ENCODE measurements around the gene TAS1R1.
A peak's percentile ranks its signal among the peaks of the same experiment; 100 is the strongest.
"Not testable (repeated sequence)": the region's sequence is repeated elsewhere in the genome, so short reads cannot be mapped to it uniquely, and the experiment has no call there.

TAS1R1 gene

DNA sequence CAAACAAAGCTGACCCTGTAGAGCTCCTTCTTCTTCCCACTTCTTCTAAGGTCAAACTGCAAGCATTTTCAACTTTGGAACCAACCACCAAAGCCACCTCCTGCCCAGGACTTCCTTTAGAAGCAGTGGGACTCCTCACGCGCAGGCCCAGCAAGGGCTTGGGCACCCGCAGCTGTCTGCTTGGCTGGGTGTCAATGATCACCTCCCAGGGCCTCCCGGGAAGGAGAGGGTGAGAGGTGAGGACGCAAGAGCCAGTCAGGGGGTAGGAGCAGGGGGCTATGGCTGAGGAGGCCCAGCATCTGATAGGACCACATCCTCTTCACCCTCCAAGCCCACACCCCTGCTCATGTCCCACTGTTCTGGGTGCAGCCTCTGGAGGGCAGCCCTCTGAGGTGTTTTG is 37.3 kb downstream of the TAS1R1 start:
- DNase-seq: no peak

DNA sequence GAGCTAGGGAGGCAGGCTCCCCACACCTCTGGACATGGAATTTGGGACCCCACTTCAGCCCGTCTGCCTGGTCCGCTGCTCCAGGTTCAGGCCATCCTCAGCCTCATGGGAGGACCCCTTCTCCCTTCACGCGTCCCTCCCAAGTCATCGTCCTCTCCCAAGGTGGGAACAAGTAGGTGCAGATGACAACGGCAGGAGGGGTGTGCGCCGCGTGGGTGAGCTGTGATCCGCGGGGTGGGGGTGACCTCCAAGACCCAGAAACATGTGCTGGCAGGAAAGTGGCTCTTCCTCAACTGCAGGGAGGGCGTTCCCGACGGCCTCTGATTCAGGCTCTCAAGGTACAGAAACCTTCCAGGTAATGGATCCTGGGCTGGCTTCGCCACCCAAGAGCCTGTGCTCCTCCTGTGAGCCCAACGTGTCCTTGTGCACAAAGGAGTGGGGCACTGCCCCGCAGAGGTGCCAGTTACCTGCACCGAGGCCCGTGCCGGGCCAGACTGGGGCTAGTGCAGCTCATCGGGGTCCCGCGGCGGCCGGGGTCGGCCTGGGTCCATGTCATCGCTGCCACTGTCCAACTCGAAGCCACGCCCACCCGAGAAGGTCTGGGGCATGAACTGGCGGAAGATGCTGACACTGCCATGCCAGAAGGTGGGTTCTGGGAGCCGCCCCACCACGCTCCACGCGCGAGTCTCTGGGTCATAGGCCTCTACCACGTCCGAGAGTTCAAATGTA is 37.9 kb downstream of the TAS1R1 start:
- no peak for DNase-seq

DNA sequence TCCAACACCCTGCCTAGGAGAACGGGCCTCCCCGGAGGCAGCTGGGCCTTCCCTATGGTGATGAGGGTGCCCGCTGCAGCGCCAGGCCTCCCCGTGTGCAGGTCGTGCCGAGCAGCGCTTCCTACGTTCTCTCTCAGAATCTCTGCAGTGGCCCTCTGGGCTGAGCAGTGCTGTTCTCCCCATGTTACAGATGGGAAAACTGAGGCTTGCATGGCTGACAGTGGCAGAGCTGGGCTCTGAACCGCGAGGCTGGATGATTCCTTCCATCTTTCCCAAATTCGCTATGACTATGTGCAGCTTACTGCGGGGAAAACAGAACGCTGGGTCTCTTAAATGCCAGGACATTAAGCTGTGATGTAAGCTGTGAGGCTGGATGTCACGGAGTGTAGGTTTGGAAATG is 38.7 kb downstream of the TAS1R1 start:
- DNase-seq: no peak

DNA sequence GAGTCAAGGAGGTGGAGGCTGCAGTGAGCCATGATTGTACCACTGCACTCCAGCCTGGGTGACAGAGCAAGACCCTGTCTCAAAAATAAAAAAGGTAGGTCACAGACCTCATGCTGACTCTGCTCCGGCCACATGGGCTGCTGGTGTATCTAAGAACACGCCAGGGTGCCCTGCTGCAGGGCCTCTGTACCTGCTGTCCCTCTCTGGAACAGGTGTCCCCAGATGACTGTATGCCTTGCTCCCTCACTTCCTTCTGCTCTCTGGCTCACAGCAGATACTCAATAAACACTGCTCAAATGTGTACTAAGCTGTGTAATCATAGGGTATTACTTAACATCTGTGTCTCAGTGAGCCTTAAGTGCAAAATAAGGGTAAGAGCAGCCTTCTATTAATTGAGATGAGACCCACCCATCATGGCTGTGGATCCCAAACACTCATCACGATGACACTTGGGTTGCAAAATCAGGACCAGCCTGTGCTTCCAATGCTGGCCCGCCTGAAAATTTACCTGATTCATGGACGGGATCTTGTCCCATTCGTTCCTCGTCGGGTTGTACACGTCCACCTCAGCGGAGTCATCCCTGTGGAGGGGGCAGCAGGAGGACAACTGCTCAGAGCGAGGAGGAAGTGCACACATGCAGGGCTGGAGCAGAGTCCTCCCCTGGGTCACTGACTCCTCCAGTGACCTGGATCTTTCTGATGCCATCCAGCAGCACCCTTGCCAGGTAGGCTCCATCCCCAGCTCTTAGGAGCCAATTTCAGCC is 40.1 kb downstream of the TAS1R1 start:
- DNase-seq: no peak

DNA sequence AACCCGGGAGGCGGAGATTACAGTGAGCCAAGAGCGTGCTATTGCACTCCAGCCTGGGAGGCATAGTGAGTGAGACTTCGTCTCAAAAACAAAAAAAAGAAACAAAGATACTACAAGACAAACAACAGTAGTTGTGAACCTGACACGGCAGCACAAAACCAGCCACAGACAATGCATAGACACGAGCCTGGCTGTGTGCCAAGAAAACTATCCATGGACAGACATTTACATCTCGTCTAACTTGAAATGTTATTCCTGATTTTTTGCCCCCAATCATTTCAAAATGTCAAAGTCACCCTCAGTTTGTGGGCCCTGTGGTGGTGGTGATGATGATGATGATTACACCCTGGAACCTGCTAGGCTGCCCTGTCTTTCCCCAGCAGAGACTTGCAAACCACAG is 41.2 kb downstream of the TAS1R1 start:
- DNase-seq: no peak

DNA sequence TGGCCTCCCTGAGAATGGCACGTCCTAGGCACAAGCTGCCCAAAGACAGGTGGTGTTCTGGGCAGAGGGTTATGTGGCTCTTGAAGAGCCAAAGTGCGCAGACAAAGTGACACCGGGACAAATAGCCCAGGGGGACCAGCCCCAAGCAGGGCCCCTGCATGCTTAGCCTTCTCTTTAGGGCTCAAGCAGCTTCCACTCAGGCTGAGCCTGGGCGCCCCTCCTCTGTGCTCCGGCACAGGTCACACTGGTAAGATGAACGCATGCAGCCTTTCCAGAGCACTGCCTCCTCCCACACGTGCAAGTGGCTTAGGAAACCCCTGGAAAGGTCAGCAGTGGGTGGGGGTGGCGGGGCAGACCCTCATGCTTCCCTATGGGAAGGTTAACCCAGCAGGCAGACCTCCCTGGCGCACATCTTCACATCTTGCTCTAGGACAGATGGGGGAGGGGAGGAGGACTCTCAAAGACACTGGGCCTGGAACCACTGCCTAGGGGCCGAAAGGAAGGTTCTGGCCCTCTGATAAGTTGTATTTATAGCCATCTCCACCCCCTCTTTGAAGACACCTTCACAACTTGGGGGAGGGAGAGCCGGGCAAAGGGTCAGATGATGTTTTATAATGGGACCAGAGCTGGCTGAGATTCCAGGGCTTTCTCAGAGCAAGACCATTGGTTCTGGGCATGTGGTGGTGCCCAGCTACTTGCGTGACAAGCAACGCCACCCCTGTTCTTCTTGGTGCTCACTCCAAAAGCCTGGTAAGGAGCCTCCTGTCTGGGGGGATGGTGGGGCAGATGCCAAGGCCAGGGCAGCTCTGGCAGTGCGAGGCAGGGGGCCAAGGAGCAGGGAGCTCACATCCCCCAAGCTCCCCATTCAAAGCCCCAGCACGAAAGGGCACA is 42.0 kb downstream of the TAS1R1 start:
- DNase-seq: no peak

DNA sequence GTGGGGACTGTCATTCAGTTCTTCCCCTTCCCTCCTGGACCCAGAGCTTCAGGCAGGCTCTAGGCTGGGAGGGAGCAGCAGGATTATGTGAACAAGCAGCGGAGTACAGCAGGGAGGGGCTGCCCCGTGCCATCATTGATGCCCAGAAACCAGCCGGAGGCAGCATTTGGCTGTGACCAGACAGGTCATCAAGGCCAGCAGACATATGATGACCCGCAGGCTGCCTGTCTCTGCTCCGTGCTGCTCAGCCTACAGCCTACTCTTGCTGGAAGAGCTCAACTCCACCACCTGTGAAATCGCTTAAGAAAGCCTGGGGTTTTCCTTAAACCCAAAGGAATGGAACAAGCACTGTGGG is 42.6 kb downstream of the TAS1R1 start:
- no peak for DNase-seq

DNA sequence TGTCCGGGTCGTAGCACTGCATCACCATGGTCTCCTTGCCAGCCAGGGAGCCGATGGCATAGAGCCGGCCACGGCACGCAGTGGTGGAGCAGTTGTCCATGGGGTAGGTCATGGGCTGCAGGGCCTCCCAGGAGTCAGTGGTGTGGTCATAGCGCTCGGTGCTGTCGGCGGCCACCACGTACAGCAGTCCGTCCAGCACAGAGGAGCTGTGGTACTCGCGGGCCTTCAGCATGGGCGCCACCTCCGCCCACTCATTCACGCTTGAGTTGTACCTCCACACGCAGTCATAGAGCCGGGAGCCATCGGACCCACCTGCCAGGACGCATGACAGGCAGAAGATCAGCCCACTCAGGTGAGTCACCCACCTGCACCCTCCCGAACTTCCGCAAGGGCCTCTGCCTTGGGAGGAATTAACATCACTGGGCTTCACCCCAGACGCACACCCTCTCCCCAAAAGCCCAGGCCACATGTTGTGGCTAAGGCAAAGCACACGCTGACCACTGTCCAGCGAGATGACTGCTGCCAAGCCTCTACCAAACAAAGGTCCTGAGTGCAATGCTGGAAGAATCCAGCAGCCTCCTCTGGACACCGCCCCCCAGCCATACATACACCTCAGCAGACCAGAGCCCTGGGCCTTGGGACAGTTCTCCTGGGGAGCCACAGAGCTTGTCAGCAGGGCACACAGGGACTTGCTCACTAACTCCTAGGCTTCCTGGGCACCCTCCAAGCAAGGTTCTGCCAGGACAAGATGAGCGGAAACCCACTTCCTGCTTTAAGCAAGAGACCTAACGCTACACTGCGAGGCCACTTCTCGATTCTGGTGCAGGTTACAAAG is 44.3 kb downstream of the TAS1R1 start:
- peak; percentile 57 for DNase-seq

DNA sequence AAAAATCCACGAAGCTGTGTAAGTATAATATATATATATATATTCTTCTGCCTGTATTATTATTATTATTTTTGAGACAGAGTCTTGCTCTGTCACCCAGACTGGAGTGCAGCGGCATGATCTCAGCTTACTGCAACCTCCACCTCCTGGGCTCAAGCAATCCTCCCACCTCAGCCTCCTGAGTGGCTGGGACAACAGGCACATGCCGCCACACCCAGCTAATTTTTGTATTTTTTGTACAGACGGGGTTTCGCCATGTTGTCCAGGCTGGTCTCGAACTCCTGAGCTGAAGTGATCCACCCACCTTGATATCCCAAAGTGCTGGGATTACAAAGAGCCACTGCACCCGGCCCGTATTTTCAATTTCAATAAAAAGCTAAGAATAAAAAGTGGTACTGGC is 44.9 kb downstream of the TAS1R1 start:
- DNase-seq: not testable (repeated sequence)

DNA sequence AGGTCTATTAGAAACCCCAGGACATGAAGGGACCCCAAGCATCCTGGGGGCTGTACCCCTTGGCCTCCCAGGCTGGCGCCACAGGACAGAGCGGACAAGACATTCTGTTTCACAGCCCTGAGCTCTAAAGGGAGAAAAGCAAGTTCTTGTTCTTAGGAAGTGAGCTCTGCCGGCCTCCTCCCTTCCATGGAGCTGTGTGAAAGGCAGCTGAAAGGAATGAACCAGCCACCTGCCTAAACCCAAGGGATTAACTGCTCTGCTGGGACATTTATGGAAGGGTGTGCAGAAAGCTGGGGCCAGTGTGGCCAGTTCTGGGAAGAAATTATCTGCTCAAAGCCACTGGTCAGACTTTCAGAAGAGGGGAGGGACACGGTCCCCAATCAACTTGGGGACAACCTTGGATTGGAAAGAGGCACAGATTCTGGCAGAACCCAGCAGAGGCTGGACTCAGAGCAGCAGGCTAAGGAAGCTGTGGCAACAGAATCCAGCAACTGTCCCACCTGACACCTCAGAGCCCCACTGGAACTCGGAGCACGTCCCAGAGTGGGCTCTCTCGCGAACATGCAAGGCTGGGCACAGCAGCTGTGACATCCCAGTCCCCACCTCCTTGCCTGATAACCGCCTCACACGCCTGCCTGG is 45.4 kb downstream of the TAS1R1 start:
- no peak for DNase-seq

DNA sequence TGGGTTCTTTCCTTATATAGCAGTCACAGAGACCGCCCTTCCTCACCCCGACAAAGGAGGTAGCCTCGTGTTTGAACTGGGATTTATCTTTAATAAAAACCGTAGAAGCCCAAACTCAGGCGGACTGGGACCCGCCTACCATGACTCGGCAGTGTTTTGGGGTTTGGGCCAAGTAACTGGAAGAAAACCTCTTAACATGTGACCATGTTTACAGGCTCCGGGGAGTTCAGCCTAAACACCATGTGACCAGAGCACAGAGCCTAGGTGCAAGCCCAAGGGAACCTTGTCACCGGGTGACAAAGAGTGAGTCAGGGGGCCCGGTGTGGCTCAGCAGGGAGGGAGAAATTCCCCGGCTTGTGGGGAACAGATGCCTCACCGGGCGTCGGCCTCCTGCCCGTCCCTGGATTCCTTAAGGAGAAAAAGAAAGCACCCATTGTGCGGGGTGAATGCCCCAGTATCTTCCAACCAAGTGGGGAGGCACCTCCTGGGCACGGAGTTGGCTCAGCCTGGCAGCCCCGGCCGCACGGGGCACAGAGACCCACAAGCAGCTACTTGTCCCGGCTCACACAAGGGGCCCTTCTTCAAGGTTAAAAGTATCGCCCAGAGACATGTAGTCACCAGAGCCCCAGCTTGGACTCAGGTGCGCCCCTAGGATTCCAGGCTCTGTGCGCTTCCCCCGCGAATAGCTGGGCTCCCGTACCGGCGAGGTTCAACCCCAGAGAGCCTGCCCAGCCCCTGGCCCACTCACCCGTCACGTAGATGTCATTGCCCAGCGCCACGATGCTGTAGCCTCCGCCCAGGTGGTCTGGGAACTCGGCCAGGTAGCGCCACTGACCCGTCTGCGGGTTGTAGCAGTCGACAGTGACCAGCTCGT is 46.2 kb downstream of the TAS1R1 start:
- peak; percentile 72 for DNase-seq

DNA sequence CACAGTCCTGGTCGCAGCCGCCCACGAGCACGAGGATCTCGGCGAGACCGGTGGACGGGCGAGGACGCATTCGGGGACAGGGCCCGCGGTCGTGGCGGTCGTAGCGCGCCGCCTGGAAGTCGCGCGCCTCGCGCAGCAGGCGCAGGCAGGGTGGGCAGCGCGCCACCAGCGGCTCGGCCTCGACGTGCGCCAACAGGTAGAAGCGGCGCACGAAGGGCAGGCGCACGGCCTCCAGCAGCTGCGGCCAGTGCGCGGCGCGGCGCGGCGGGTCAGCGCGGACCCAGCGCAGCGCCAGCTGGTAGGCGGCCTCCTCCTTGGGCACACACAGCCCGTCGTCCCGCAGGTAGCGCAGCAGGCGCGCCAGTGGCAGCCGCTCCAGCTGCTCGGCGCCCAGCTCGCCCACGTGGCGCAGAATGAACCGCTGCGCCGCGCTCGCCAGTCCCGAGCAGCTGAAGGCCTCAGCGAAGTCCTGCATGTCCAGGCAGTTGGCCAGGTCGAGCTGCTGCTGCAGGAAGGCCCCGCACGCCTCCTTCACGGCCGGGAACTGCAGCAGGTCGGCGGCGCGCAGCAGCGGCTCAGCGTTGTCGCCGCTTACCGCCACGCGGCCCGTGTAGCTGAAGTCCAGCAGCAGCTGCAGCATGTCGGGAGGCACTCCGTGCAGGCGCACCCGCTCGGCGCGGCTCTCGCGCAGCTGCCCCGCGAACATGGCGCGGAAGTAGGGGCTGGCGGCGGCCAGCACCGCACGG is 47.0 kb downstream of the TAS1R1 start:
- DNase-seq: no peak

DNA sequence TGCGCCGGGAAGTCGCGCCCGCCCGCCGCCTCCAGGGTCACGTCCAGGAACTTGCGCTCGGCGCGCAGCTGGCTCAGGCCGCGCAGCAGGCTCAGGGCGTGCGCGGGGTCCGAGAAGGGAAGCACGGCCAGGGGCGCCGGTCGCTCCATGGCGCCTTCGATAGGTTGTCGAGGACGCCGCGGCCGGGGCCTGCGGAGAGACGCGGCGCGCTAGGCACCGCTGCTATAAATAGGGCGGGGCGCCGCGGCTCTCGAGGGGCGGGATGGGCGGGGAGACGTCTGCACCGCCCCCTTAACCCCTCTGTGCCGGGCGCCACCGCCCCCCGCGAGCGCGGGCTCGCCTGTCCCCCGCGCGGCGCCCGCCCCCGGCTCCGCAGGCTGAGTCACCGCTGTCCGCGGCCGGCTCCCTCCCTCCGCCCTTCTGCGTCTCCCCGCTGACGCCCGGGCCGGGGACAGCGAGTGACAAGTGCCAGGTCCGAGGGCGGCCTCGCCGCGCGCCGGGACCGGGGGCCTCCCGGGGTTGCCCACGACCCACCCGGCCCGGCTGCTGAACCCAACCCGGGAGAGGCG is 47.6 kb downstream of the TAS1R1 start, which contains the start of gene KLHL21:
Gene KLHL21 (minus strand): TSS at position 201 of the 569 bp plus-strand sequence. CDS start 52 bp downstream, at position 149.
- DNase-seq: peak; percentile 83

DNA sequence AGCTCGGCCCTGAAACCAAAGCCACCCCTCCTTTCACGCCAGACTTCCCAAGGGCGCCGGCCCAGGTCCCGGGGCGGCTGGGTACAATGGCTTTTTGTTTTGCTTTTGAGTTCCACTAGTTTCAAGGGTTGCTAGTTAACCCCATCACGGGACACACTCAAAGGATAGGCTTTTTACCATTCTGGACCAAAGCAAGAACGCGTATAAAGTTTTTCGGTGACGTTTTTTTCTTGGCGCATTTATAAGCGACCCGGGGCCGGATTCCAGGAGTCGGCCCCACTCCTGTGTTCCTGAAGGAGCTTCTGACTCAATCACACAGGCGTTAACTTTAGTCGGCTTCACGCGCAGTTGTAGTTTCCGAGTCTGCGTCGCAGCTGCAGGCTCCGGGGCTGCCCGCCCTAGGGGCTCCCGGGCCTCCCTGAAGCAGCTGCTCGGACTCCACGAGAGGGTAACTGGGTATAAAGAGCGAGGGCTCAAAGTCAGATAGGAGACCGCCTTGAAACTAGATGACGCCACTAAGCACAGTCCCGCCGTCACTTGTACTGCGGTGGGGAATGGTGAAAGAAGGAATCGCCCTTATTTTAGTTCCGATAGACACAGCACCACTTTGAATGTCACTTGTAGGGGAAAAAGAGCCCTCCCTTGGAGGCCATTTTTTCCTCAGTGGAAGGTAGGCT is 48.3 kb downstream of the TAS1R1 start:
- peak; percentile 31 for DNase-seq

DNA sequence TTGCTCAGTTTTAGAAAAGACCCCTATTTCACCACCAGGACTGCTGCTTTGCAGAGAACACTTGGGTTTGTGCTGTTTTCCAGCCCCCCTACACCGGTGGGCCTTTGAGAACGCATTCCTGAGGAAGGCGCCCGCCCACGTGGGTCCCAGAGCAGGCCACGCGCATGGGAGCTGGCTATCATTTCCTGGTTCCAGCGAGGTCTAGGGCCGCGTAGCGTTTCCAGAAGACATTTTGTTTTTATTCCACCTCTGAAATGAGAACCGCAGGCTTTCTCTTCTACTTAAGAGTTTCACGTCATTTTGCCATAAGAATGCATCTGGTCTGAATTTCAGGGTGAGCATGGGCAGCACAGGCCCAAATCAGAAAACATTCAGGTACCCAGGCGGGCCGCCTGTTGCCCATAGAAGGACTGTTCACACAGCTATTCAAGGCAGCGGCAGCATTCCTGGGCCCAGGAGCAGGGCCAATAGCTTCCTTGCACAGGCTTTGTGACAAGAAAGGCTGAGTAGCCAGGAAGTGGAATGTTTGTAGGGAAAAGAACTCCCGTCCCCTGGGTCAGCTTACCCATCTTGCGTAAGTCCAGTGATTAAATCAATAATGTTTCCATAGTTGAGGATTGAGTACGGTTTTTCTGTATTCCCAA is 48.9 kb downstream of the TAS1R1 start:
- DNase-seq: no peak

DNA sequence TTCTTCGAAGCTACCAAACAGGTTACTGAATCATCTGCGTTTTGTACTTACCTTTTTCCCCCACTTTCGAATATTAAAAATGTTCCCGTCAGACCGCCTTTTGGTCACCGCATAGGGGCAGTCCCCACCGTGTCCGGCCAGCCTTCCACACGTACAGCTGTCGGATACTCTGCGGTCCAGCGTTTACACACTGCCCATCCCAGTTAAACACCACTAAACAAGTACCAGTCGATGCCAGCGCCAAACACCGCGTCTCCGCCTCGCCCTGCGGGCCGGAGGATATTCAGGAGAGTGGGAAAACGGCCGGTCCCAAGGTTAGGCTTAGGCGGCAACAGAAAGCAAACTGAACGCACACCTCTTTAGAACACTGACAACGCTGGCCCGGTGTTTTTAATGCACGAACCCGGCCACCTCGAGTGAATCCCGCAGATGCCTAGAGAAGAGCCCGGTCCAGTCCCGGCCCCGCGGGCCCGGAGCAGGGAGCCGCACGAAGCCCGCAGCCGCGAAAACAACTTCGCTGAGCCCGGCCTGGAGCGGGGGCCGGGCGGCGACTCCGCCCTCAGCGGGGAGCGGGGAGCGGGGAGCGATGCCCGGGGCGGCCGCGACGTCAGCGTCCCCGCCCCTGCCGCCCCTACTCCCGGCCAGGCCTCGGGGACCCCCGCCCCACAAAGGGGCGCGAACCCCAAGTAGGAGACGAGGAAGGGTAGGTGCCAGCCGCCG is 57.7 kb downstream of the TAS1R1 start:
- no peak for DNase-seq

DNA sequence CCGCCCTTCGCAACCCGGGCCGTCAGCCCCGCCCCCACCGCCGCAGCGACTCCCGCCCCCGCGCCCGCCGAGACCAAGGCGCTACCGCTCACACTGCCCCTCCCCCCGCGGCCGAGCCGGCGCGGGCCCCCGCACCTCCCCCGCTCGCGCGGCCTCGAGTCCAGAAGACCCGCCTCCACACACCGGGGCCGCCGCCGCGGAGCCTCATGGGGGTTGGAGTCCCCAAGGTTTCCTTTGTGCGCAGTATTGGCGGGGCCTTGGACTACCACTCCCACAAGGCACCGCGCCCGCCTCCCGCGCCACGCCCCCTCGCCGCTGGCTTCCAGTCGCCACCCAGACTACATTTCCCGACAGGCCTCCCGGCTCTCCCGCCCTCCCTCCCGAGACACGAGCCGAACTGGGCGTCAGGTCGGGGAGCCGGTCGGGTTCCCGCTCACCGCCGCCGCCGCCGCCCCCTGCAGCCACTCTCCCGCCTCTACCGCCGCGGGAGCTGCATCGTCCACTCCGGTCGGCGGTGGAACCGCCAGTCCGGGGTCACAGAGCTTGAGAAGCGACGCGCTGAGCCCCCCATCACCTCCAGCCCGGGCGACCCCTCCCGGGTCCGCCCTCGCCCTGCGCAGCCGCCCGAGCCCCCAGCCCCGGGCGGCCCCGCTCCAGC is 58.4 kb downstream of the TAS1R1 start, which contains the start of gene PHF13:
Gene PHF13 (plus strand): TSS at position 371 of the 658 bp plus-strand sequence. CDS start 336 bp downstream, outside the sequence.
- peak; percentile 98 for DNase-seq

Measured in activated T-cell treated with anti-CD3 and anti-CD28 coated beads for 4 hours (primary cell).